Activated CD4-positive, alpha-beta T cell treated with anti-CD3 and anti-CD28 coated beads for 1 hour (primary cell): ENCODE measurements around the gene MARK2.
"Not testable (repeated sequence)": the region's sequence is repeated elsewhere in the genome, so short reads cannot be mapped to it uniquely, and the experiment has no call there.

Experiments
- DNase-seq: peaks from one replicate; pipeline ENCODE4 v3.0.0-alpha.2; 2020

The MARK2 gene

DNA sequence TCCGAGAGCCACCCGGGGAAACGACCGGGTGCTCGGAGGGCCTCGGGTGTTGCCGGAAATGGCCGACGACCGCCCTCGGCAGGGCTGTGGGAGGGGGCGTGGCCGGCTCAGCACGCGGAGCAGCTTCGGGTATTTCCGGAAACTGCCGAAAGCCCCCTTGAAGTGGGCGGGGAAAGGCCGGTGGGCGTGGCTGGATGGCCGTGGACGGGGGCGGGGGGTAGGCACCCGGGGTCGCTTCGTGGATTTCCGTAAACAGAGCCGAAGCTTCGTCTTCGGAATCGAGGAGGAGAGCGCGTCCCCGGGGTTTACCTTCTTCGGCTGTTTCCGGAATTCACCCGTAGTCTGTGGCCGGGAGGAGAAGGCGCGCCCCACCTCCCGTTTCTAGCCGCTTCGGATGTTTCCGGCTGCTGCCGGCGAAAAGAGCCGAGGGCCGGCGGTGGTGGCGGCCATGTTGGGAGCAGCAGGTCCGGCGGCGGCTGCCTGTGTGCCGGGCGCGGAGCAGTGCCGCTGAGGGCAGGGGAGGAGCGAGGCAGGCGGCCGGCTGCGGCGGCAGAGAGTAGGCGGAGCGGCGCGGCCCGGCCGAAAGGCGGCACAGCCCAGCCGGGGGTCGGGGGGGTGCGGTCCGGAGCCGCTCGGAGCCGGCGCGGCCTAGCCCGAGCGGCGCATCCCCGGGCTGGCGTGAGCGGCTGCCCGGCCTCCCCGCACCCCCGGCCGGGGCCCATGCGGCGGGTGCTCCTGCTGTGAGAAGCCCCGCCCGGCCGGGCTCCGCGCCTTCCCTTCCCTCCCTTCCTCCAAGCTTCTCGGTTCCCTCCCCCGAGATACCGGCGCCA is at the start of gene MARK2:
MARK2 (plus strand) TSS at position 433 of the 830 bp plus-strand sequence; CDS start at position 830, 397 bp downstream.
- DNase-seq, result peak; percentile 100

DNA sequence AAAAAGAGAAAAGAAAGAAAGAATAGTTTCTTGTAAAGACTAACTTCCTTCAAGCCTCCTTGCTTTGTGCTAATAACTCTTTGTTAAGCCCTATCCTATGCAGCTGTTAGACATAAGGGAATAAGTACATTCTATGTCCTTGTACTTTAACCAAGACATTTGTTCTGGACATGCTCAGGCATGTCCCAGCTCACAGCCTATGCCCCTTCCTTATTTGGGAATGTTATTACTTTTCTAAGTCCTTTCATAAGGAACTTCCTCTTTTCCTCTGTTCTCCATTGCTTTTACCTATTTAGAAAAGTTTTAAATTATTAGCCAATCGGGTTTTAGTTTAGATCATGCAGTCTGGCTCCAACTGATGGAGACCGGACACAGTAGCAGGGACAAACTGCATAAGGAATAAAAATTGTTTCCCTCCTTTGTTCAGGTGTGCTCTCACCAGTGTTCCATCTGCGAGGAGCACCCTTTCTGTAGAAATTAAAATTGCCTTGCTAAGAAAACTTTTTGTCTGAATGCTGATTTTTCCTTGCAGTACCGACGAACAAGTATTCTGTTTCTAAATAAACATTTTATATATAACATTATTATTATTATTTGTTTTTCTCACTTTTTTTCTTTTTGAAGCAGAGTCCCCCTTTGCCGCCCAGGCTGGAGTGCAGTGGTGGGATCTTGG is 47.3 kb upstream of the MARK2 start:
- DNase-seq, result no peak

DNA sequence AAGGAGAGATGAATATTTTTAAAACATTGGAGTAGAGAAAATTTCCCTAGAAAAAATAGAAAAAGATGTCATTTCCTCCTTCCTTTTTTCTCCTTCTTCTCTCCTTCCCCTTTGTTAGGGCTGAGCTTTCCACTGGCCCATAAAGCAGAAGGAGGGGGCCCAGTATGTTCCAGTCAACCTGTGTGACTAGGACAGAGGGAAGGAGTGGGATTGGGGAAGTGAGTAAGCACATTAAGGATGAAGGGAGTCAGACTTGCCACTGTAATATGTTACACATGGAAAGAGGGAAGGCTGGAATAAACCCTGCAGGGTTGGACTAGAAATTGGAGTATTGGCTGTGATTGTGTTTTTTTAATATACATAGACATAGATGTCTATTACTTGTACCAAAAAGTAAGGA is 45.7 kb upstream of the MARK2 start:
- DNase-seq, result no peak

- DNase-seq, result no peak
Observed at GRCh38 chr11:63795066-63795465, 43.8 kb upstream of the MARK2 start.

DNA sequence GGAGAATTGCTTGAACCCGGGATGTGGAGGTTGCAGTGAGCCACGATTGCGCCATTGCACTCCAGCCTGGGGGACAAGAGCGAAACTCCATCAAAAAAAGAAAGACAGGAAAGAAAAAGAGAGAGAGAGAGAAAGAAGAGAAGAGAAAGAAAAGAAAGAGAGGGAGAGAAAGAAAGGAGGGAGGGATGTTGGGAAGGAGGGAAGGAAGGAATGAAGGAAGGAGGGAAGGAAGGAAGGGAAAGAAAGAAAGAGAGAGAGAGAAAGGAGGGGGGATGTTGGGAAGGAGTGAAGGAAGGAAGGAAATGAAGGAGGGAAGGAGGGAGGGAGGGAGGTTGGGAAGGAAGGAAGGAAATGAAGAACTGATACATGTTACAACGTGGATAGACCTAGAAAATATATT is 38.0 kb upstream of the MARK2 start:
- no peak for DNase-seq

DNA sequence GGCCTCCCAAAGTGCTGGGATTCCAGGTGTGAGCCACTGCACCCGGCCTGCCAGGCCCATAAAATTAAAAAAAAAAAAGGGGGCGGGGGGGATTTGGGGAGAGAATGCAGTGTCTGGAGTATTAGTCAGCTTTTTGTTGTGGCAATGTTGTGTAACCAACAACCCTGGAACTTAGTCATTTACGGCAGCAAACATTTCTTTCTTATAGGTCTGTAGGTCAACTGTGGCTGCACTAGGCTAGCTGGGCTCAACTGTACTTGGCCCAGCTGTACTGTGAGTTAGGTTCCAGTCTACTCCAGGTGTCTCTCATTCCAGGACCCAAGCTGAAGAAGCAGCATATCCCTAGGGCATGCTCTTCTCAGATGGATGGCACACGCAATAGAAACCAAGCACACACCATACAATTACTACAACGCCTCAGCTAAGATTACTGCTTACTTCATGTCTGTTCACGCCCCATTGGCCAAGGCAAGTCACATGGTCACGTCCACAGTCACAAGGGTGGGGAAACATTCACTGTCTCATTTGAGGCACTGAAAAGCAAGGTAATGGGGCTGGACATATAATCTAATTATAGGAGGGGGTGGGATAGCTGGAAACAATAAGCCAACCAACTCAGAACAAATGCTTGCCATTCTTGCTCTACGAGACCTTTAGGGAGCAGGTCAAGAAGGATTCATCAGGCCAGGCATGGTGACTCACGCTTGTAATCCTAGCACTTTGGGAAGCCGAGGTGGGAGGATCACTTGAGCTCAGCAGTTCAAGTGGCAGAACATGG is 36.1 kb upstream of the MARK2 start:
- DNase-seq, result no peak

- DNase-seq, result no peak
Observed at GRCh38 chr11:63804259-63804658, 34.7 kb upstream of the MARK2 start.

DNA sequence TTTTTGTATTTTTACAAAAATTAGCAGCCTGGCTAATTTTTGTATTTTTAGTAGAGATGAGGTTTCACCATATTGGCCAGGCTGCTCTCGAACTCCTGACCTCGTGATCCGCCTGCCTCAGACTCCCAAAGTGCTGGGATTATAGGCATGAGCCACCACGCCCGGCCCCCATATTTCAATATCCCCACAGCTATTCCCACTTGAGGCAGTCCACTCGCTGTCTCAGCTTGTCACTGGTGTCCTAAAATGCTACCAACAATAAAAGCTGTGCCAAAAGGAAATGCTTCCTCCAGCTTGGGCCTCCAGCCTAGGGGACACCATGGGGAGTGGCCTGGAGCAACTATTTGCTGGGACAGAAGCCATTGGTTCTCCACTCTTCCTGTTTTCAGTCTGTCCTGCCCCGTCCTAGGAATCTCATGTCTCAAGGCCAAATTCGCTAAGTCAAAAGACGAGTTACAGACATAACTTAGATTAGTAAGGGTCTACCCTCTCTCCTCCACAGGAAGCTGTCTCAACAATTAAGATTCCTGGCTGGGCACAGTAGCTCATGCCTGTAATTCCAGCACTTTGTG is 33.0 kb upstream of the MARK2 start:
- DNase-seq, result no peak

GRCh38 chr11:63810383-63810782 is 28.5 kb upstream of the MARK2 start:
- not testable (repeated sequence) for DNase-seq

DNA sequence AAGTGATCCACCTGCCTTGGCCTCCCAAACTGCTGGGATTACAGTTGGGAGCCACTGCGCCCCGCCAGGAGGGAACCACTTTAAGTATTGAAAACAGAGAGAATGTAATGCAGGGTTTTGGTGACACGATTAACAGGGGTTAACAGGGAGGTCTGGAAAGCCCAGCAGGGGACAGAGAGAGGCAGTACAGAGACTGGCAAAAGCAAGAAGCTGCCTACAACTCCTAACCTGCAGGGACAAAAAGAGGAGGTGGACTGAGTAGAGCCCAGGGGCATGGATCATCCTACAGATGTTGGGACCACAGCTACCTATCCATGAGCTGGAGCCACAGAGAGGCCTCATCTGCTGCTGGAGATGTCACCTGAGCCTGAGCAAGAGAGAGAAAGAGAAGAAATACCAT is 27.4 kb upstream of the MARK2 start:
- DNase-seq, result no peak

DNA sequence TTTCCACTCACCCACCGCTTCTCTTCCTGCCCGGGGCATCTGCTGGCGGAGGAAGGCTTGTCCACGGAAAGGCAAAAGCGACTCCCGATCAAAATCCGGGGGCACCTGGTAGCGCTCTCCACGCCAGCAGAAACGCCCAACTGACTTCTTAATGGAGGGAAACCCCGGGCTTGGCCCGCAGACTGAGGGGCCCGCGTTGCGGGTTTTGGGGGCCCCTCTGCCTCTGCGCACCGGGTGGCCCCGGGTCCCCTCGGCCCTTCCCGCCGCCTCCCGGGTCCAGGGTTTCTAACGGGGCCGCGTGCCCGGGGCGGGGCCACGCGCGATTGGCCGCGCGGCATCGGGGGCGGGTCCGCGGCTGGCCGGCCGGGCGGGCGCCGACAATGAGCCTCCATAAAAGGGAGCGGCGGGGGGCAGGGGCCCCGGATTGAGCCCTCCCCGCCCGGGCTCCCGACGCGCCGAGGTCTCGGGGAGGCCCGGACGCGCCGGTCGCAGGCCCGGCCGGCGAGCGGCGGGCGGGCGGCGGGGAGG is 25.8 kb upstream of the MARK2 start, which contains the start of gene SPINDOC:
SPINDOC (plus strand) TSS at position 422 of the 528 bp plus-strand sequence. CDS start 231 bp downstream, outside the sequence.
- peak; percentile 53 for DNase-seq

- DNase-seq, result no peak
Observed at GRCh38 chr11:63813563-63814382, 25.1 kb upstream of the MARK2 start.

- DNase-seq, result no peak
Observed at GRCh38 chr11:63814383-63814736, 24.6 kb upstream of the MARK2 start.

- DNase-seq, result no peak
Observed at GRCh38 chr11:63816166-63816565, 22.7 kb upstream of the MARK2 start.

DNA sequence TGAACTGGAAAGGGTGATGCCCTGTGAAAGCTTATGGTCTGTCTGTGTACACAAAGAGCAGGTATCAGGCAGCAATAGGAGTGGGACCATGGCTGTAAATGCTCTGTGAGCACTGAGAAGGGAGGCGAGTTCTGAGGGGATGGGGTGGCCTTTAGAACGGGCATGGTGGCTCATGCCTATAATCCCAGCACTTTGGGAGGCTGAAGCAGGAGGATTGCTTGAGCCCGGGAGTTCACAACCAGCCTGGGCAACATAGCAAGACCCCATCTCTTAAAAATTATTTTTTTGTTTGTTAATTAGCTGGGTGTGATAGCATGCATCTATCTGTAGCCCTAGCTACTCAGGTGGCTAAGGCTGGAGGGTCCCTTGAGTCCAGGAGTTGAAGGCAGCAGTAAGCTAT is 22.2 kb upstream of the MARK2 start:
- no peak for DNase-seq

DNA sequence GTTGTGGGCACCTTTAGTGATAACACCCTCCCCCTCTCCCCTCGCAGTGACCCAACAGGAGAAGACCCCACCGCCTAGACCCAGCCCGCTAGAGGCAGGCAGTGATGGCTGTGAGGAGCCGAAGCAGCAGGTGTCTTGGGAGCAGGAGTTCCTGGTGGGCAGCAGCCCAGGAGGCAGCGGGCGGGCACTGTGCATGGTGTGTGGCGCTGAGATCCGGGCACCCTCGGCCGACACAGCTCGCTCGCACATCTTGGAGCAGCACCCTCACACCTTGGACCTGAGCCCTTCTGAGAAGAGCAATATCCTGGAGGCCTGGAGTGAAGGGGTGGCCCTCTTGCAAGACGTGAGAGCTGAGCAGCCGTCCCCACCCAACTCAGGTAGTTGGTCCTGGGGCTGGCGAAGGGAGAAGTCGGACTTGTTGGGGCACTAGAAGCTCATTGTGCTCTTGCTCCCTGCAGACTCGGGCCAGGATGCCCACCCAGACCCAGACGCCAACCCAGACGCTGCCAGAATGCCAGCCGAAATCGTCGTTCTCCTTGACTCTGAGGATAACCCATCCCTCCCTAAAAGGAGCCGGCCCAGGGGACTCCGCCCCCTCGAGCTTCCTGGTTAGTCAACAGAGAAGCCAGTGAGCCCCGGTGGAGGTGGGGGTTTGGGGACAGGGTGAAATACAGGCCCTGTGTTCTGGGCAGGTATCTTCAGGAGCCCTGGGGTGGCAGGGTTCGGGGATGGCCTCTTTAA is 21.0 kb upstream of the MARK2 start:
- DNase-seq, result no peak

GRCh38 chr11:63818609-63819008 is 20.3 kb upstream of the MARK2 start:
- no peak for DNase-seq

GRCh38 chr11:63821411-63821810 is 17.5 kb upstream of the MARK2 start:
- no peak for DNase-seq

DNA sequence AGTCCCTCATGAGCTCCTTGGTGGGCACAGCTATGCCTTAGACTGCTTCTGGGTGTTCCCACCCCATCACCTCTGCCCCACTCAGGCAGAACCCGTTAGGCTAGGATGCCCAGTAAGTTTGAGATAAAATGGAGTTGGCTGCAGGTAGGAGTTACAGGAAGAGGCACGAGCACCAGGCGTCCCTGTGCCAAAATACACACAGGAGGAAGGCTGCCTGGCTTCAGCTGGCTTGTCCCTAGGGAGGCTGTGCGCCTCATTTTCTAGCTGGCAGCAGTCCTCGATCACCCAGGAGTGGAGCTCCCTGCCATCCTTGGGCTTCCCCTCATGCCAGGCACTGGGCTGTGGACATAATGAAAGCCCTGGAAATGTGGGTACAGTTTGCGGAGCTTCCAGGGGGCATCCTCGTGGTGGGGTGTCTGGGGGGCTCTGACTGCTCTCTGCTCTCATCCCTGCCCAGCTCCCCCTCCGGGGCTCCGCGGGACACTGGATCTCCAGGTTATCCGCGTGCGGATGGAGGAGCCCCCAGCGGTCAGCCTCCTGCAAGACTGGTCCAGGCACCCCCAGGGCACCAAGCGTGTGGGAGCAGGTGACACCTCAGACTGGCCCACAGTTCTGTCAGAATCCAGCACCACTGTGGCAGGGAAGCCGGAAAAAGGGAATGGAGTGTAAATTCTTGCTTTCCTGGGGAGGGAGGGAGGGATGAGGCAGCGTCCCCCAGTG is 12.3 kb upstream of the MARK2 start:
- DNase-seq, result no peak

DNA sequence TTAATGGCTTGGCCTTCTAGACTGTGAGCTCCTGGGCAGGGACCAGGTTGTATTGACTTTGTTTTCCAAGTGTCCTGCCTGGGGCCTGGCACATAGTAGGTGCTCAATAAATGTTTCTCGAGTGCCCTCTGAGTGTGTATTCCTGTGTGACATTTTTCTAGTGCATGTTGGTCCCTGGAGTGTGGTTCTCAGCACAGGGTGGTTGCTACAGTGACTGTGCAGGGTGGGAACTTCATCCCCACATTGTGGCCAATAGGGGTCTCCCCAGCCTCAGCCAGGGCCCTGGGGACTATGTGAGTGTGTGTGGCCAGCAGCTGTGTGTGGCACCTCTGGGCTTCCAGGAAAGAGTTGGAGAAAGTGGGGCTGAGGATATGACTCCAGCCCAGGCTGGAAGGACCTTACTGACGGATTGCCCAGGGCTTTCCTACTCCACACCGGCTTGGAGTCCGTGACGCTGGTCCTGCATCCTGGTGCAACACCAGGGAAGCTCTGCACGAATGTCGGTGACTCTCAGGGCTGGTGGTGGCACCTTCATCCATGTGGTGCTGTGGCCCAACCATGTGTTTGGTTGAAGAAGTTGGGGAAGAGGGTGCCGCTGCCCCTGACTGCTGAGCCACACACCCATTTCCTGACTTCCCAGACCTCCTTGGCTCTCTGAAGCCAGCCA is 9.0 kb upstream of the MARK2 start:
- no peak for DNase-seq
